Erythroblast (primary cell): Measurements from ENCODE around the gene MYO18B.

Experiments used
- DNase-seq, 2 experiments: peaks; one replicate each; lab custom pipeline; 2025; lab: John Stamatoyannopoulos, UW
- GATA1 ChIP-seq: IDR thresholded peaks from 2 replicates; pipeline ENCODE4 v1.6.1; 2011; ENCODE audit warnings: low read depth, mild to moderate bottlenecking, control low read depth, low read length, moderate library complexity
- POLR2A ChIP-seq: IDR thresholded peaks from 2 replicates; pipeline ENCODE4 v1.6.1; 2011; ENCODE audit warnings: mild to moderate bottlenecking, low read length

MYO18B gene

DNA sequence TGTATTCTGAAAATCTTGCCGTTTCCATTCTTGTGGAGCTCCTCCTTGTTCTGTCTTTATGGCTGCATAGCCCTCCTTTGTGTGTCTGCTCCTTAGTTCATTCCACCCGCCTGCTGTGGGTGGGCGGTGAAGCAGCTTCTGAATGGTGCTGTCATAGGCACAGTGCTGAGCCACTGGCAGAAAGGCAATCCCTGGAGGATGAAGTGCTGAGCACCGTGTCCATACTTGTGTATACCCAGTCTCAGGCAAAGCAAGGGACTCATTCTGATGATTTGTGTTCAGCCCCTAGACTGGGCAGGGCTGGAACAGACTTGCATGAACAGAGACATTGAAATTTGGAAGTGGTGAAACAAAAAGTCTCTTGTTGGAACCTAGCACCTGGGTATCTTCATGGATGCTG, 134.9 kb downstream of the MYO18B start:
- no peak for DNase-seq
- no peak for TF ChIP-seq POLR2A
- no peak for TF ChIP-seq GATA1

- no peak for DNase-seq
- TF ChIP-seq GATA1: no peak
- TF ChIP-seq POLR2A: no peak
Observed at GRCh38 chr22:25878933-25879332, 136.9 kb downstream of the MYO18B start.

GRCh38 chr22:25880524-25880923, 138.5 kb downstream of the MYO18B start:
- no peak for TF ChIP-seq GATA1
- no peak for TF ChIP-seq POLR2A
- peak in 1 of 2 experiments; percentile 9 for DNase-seq

DNA sequence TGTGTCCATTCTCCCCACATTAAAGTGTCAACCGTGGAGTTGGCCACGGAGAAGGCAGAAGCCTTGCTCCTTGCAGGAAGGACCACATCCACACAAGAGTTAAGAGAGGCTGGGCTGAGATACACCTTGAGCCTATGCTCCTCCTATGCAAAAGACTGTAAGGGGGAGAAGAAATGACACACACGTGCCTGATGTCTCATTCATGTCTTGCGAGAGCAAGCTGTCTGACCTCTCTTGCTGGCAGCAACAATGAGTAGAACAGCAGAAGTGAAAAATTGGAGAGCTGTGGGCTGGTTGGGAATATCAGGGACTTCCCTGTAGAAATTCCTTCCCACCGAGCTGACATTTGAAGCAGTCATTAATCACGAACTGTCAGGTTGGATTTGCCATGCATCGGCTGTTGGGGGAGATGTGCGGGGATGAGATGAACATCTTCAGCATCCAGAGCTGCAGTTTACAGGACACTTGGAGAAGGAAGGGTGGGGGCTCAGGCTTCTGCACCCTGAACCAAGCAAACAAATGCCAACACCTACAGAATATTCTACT, 139.3 kb downstream of the MYO18B start:
- TF ChIP-seq GATA1 (no peak), POLR2A (no peak)
- DNase-seq: no peak

DNA sequence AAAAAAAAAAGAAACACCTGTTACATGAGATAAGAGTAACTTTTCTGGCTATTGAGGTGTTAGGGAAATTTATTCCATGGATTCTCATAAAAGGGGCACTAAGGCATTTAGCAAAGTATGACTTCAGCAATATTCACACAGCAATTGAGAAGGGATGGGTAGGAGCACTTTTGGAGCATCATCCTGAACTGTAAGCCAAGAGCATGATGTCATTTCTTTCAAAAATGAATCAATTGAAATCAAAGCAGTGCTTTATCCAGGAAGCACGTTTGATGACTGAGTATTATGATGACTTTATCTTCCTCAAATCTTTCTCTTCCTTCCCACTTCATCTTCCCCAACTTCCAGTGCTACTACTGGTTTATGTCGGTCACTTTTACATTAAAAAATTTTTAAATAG, 140.4 kb downstream of the MYO18B start:
- DNase-seq: no peak
- TF ChIP-seq POLR2A: no peak
- TF ChIP-seq GATA1: no peak

- no peak for DNase-seq
- no peak for TF ChIP-seq POLR2A
- TF ChIP-seq GATA1: no peak
Observed at GRCh38 chr22:25883482-25884033, 141.6 kb downstream of the MYO18B start.

GRCh38 chr22:25884121-25884520, 142.1 kb downstream of the MYO18B start:
- DNase-seq: no peak
- TF ChIP-seq GATA1 (no peak), POLR2A (no peak)

GRCh38 chr22:25888399-25889054, 146.5 kb downstream of the MYO18B start:
- DNase-seq: no peak

GRCh38 chr22:25890651-25891050, 148.7 kb downstream of the MYO18B start:
- TF ChIP-seq GATA1 (no peak), POLR2A (no peak)
- DNase-seq: no peak

More at GRCh38 chr22:25888399-25889054, 146.5 kb downstream of the MYO18B start:
- no peak for TF ChIP-seq POLR2A
- no peak for TF ChIP-seq GATA1

DNA sequence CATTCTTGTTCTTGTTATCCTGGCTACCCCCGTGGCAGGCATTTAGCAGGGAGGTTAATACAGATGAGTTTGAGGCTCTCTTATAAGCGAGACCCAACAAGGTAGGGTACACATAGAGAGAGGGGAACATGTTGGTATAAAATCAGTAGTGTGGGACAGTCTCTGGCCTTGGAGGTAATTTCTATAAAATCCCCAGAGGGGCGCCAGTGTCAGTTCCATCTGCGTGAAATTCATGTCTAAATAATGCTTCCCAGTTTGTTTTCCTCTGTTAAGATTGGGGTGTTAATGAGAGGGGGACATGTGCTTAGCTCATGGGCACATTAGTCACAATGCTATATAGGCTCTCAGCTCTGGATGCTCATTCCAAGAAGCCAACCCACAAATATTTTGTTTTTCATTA, 150.7 kb downstream of the MYO18B start:
- DNase-seq: no peak
- TF ChIP-seq POLR2A: no peak
- TF ChIP-seq GATA1: no peak

DNA sequence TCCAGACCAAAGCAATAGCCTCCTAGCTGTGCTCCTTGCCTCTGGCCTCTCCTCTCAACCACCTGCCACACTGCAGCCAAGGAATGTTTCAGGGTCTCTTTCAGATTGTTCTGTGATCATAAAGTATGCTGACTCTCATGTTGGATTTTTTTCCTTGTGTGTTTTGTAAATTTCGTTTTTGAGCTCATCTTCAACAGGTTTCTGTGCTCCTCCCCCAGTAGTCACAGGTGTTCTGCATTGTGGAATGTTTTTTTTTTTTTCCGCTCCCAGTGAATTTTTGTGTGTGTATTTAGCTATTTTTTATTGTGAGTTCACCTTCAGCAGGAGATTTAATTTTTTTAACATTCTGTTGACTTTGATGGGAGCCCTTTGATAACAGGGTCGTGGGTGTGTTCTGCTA, 153.7 kb downstream of the MYO18B start:
- no peak for DNase-seq
- TF ChIP-seq POLR2A (no peak), GATA1 (no peak)

- no peak for DNase-seq
Observed at GRCh38 chr22:25896098-25896497, 154.1 kb downstream of the MYO18B start.

GRCh38 chr22:25896592-25896991, 154.6 kb downstream of the MYO18B start:
- DNase-seq: no peak
- TF ChIP-seq GATA1 (no peak), POLR2A (no peak)

More at GRCh38 chr22:25896098-25896497, 154.1 kb downstream of the MYO18B start:
- TF ChIP-seq GATA1 (no peak), POLR2A (no peak)

GRCh38 chr22:25898707-25899365, 156.8 kb downstream of the MYO18B start:
- DNase-seq: peak in 1 of 2 experiments; percentile 9
- no peak for TF ChIP-seq POLR2A
- TF ChIP-seq GATA1: no peak
